ENCODE data around the gene ERCC4. TPM values are rescaled to one million over a fixed set of nuclear protein-coding genes. Genes with fewer than 3 reads are reported as not detected.

ERCC4 gene
- total RNA-seq, 3 donors from 2014 or later (not counting 1 experiment from before 2014, with no cell fraction given), result 7.3 to 11.9 (median 7.5) TPM

- DNase-seq (no peak), ATAC-seq (no peak)
- Histone ChIP-seq H3K36me3 (ENCODE audit: control insufficient read depth, insufficient read depth, low read length) (peaks cover 35% of the 10 kb centered on the region), H3K27me3 (ENCODE audit: control insufficient read depth, insufficient read depth, low read length) (no peaks in the 10 kb centered on the region), H3K27ac (ENCODE audit: low read length) (no peak overlapping the region), H3K4me3 (ENCODE audit: low read length) (no peak overlapping the region), H3K9me3 (ENCODE audit: control insufficient read depth, insufficient read depth, low read length) (no peaks in the 10 kb centered on the region), H3K4me1 (ENCODE audit: control insufficient read depth, insufficient read depth, low read length) (no peaks in the 10 kb centered on the region)
- 84% methylated on average over 3 of the region's 3 CpGs for WGBS (ENCODE audit: insufficient coverage)
- TF ChIP-seq CTCF (IDR thresholded peaks at IDR 0.05), result no peak
- no peak overlapping the region for H3K4me3 Mint-ChIP-seq
- intact Hi-C loops (cut with micrococcal nuclease), result no loop called here
- H3K9me3 Mint-ChIP-seq, result no peaks in the 10 kb centered on the region
- no peaks in the 10 kb centered on the region for H3K4me1 Mint-ChIP-seq
- no peak overlapping the region for H3K27ac Mint-ChIP-seq
- H3K36me3 Mint-ChIP-seq, result peaks cover 26% of the 10 kb centered on the region
- no peaks in the 10 kb centered on the region for H3K27me3 Mint-ChIP-seq (ENCODE audit: low read depth in 2 of 2)
Observed at GRCh38 chr16:13936596-13937081, 16.7 kb downstream of the ERCC4 start.

GRCh38 chr16:13937411-13937810, 17.5 kb downstream of the ERCC4 start:
- intact Hi-C loops (cut with micrococcal nuclease), result no loop called here
- no peak overlapping the region for H3K4me3 Mint-ChIP-seq
- no peak overlapping the region for H3K27ac Mint-ChIP-seq
- H3K27ac ChIP-seq (ENCODE audit: low read length), result no peak overlapping the region
- no peaks in the 10 kb centered on the region for H3K27me3 Mint-ChIP-seq (ENCODE audit: low read depth in 2 of 2)
- H3K4me3 ChIP-seq (ENCODE audit: low read length), result no peak overlapping the region
- peaks cover 26% of the 10 kb centered on the region for H3K36me3 Mint-ChIP-seq
- TF ChIP-seq CTCF (IDR thresholded peaks at IDR 0.05), result no peak
- WGBS (ENCODE audit: insufficient coverage), result 95% methylated on average over 4 of the region's 5 CpGs
- H3K4me1 Mint-ChIP-seq, result no peaks in the 10 kb centered on the region
- ATAC-seq (no peak), DNase-seq (no peak)
- no peaks in the 10 kb centered on the region for H3K27me3 ChIP-seq (ENCODE audit: control insufficient read depth, insufficient read depth, low read length)
- no peaks in the 10 kb centered on the region for H3K4me1 ChIP-seq (ENCODE audit: control insufficient read depth, insufficient read depth, low read length)
- no peaks in the 10 kb centered on the region for H3K9me3 ChIP-seq (ENCODE audit: control insufficient read depth, insufficient read depth, low read length)
- H3K36me3 ChIP-seq (ENCODE audit: control insufficient read depth, insufficient read depth, low read length), result peaks cover 35% of the 10 kb centered on the region
- H3K9me3 Mint-ChIP-seq, result no peaks in the 10 kb centered on the region

GRCh38 chr16:13938480-13938879, 18.5 kb downstream of the ERCC4 start:
- H3K36me3 Mint-ChIP-seq, result peaks cover 26% of the 10 kb centered on the region

More at GRCh38 chr16:13938480-13938879, 18.5 kb downstream of the ERCC4 start:
- Mint-ChIP-seq H3K27me3 (ENCODE audit: low read depth in 2 of 2) (no peaks in the 10 kb centered on the region), H3K4me1 (no peaks in the 10 kb centered on the region), H3K9me3 (no peaks in the 10 kb centered on the region), H3K27ac (no peak overlapping the region), H3K4me3 (no peak overlapping the region)
- ATAC-seq (no peak), DNase-seq (no peak)
- H3K4me1 ChIP-seq (ENCODE audit: control insufficient read depth, insufficient read depth, low read length), result no peaks in the 10 kb centered on the region
- H3K36me3 ChIP-seq (ENCODE audit: control insufficient read depth, insufficient read depth, low read length), result peaks cover 35% of the 10 kb centered on the region
- H3K27ac ChIP-seq (ENCODE audit: low read length), result no peak overlapping the region
- no peaks in the 10 kb centered on the region for H3K9me3 ChIP-seq (ENCODE audit: control insufficient read depth, insufficient read depth, low read length)
- intact Hi-C loops (cut with micrococcal nuclease), result no loop called here
- no peaks in the 10 kb centered on the region for H3K27me3 ChIP-seq (ENCODE audit: control insufficient read depth, insufficient read depth, low read length)
- no peak overlapping the region for H3K4me3 ChIP-seq (ENCODE audit: low read length)
- WGBS (ENCODE audit: insufficient coverage), result 98% methylated on average over 4 of the region's 4 CpGs
- TF ChIP-seq CTCF (IDR thresholded peaks at IDR 0.05), result no peak
